Cardiac muscle cell (in vitro differentiated cells and primary cell): Measurements from ENCODE around the gene ERC1. TPM values are rescaled to one million over a fixed set of nuclear protein-coding genes. Genes with fewer than 3 reads are reported as not detected.

ENCODE experiments used
- DNase-seq, 2 donors: peaks; one replicate each; pipeline versions ENCODE4 v3.0.0 to v3.0.0-alpha.2; 2010 to 2017; ENCODE audit warnings: low read depth in 1 of 2, low spot score in 1 of 2
- H3K27ac ChIP-seq: fragments of 200-600 bp; sonication (generic); 2 replicates; pipeline ENCODE4 v1.5.1; 2016
- H3K27me3 ChIP-seq: fragments of 200-600 bp; sonication (generic); 2 replicates; pipeline ENCODE4 v1.6.0; 2016; ENCODE audit warnings: control low read depth
- H3K36me3 ChIP-seq: fragments of 200-600 bp; sonication (generic); 2 replicates; pipeline ENCODE4 v1.5.1; 2016; ENCODE audit warnings: control low read depth
- H3K4me1 ChIP-seq: fragments of 200-600 bp; sonication (generic); 2 replicates; pipeline ENCODE4 v1.8.1; 2017; ENCODE audit warnings: low read depth, mild to moderate bottlenecking, mixed run types
- H3K4me3 ChIP-seq: fragments of 200-600 bp; sonication (generic); 2 replicates; pipeline ENCODE4 v1.5.1; 2016; ENCODE audit warnings: mild to moderate bottlenecking
- H3K9me3 ChIP-seq: fragments of 200-600 bp; sonication (generic); 2 replicates; pipeline ENCODE4 v1.5.1; 2017; ENCODE audit warnings: low read depth, mild to moderate bottlenecking, control low read depth
- CTCF ChIP-seq: IDR thresholded peaks from 2 replicates; pipeline ENCODE4 v1.5.1; 2012; ENCODE audit warnings: low read depth, mild to moderate bottlenecking, low read length
- polyA plus RNA-seq: library from polyadenylated mRNA; unstranded; fragments of >200 nt; fragmentation: Nextera tagmentation; extraction: Ambion mirVana; gene quantifications from 2 replicates; pipeline ENCODE4 v1.2.1, GENCODE V29; 2016
- total RNA-seq: library from RNA; depleted of rRNA; stranded (reverse); fragments of >200 nt; gene quantifications from 2 replicates; pipeline ENCODE4 v1.2.3, GENCODE V29; 2016

The ERC1 gene
- total and polyA plus RNA-seq, 2 experiments from 2014 or later: 34.1 to 46.3 TPM

GRCh38 chr12:1318327-1319031 is 327.5 kb downstream of the ERC1 start:
- Histone ChIP-seq H3K27ac (peak overlapping the region; percentile 70), H3K9me3 (no peaks in the 10 kb centered on the region), H3K36me3 (no peaks in the 10 kb centered on the region), H3K4me3 (no peak overlapping the region), H3K27me3 (no peaks in the 10 kb centered on the region), H3K4me1 (peaks cover 9% of the 10 kb centered on the region)
- TF ChIP-seq CTCF: no peak
- peak; percentile 51 to 64 for DNase-seq

- Histone ChIP-seq H3K4me3 (no peak overlapping the region), H3K27me3 (no peaks in the 10 kb centered on the region), H3K4me1 (peaks cover 9% of the 10 kb centered on the region), H3K36me3 (no peaks in the 10 kb centered on the region), H3K27ac (peak overlapping the region; percentile 70), H3K9me3 (no peaks in the 10 kb centered on the region)
- peak in 1 of 2 donors; percentile 40 for DNase-seq
- no peak for TF ChIP-seq CTCF
These were observed 328.2 kb downstream of the ERC1 start for GRCh38 chr12:1319212-1319611.

- no peak for TF ChIP-seq CTCF
- no peaks in the 10 kb centered on the region for H3K36me3 ChIP-seq
- no peak overlapping the region for H3K4me3 ChIP-seq
- H3K27me3 ChIP-seq: no peaks in the 10 kb centered on the region
- peaks cover 9% of the 10 kb centered on the region for H3K4me1 ChIP-seq
- no peak overlapping the region for H3K27ac ChIP-seq
- H3K9me3 ChIP-seq: no peaks in the 10 kb centered on the region
- DNase-seq: no peak
These were observed 329.0 kb downstream of the ERC1 start for GRCh38 chr12:1320021-1320420.

- H3K4me1 ChIP-seq: peaks cover 13% of the 10 kb centered on the region
- no peaks in the 10 kb centered on the region for H3K27me3 ChIP-seq
- no peak overlapping the region for H3K27ac ChIP-seq
- H3K4me3 ChIP-seq: no peak overlapping the region
- DNase-seq: no peak
- TF ChIP-seq CTCF: no peak
- no peaks in the 10 kb centered on the region for H3K36me3 ChIP-seq
- no peaks in the 10 kb centered on the region for H3K9me3 ChIP-seq
These were observed 331.8 kb downstream of the ERC1 start for GRCh38 chr12:1322821-1323220.

- Histone ChIP-seq H3K4me1 (peaks cover 4% of the 10 kb centered on the region), H3K4me3 (no peak overlapping the region), H3K36me3 (no peaks in the 10 kb centered on the region), H3K9me3 (no peaks in the 10 kb centered on the region), H3K27ac (no peak overlapping the region), H3K27me3 (no peaks in the 10 kb centered on the region)
- no peak for TF ChIP-seq CTCF
- DNase-seq: no peak
These were observed 333.1 kb downstream of the ERC1 start for GRCh38 chr12:1324099-1324498.
